GM18951 (cell line): ENCODE results near the gene DLGAP1.

ENCODE experiments used
- POLR2A ChIP-seq: IDR thresholded peaks from 4 replicates; pipeline ENCODE4 v1.6.1; 2011; ENCODE audit warnings: mild to moderate bottlenecking; ENCODE audit not compliant: insufficient read length, insufficient read depth; ENCODE audit errors: extremely low read depth
- in situ Hi-C: fragments of 300-500 bp; cut with MboI; formaldehyde crosslinking; loops from one replicate; pipeline ENCODE4 v1.12.0; 2022; ENCODE audit warnings: low sequenced_read_pairs, mixed read lengths, inconsistent platforms; ENCODE audit not compliant: unreplicated experiment

DLGAP1 gene

DNA sequence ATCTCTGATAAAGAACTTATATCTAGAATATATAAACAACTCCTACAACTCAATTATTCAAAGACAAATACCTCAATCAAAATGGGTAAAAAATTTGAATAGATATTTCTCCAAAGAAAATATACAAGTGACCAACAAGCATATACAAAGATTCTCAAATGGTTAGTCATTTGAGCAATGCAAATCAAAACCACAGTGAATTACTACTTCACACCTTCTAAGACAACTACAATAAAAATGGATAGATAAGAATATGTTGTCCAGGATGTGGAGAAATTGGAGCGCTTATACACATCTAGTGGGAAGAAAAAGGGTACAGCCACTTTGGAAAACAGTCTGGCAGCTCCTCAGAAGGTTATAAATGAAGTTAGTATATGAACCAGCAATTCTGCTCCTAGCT is 672.2 kb downstream of the DLGAP1 start:
- in situ Hi-C loops: no loop called here

DNA sequence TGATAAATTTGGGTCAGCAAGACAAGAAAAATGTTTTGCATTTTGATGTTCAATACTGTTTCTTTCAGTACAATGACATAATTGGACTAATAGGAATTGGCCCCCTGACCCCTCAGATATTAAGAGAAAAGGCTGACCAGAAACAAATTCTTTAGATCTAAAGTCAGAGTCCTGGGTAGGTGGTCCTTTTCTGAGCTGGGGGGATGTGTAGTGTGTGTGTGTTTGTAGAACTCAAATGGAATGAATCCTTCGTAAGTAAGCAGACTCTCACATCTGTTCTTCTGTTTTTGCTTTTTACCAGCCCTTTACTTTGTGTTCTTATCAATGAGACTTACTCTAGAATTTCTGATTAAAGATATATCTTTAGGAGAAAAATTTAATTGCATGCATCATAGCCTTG is 677.4 kb downstream of the DLGAP1 start:
- TF ChIP-seq POLR2A: no peak
- in situ Hi-C loops: no loop called here

More for the DNA sequence above, 672.2 kb downstream of the DLGAP1 start:
- no peak for TF ChIP-seq POLR2A

DNA sequence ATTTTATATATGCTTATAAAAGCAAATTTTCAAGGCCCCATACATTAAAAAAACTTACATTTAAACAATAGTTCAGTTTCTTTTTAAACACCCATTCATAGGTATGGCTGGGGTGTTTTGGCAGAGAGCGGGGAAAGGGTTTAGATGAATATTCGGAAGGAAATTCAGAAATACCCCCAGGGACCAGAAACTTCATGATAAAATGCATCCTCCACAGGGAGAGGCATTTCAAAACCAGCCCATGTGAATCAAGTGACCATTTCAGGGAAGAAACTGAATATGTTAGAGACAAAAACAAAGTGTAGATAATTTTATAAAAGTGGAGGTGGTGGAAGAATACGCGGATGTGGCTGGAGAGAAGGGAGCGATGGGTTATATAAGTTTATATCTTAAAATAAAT is 678.0 kb downstream of the DLGAP1 start:
- no peak for TF ChIP-seq POLR2A
- in situ Hi-C loops: no loop called here

DNA sequence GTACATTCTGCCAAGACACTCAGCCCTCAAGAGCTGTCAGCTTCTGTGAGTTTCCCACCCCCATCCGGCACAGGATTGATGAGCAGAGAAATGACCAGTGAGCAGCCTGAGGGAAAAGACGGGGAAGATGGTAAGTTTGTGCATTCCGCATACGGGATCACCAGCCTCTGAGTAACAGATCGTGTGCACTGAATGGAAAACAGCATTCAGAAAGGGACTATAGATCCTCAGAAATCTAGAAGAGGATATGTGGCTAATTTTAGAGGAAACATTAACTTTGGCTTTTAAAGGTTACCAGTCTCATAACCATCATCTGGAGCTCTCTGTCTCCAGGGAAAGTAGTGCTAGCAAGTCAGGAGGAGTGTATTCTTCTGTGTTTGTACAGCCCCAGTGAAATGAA is 679.1 kb downstream of the DLGAP1 start:
- no peak for TF ChIP-seq POLR2A
- in situ Hi-C loops: no loop called here

DNA sequence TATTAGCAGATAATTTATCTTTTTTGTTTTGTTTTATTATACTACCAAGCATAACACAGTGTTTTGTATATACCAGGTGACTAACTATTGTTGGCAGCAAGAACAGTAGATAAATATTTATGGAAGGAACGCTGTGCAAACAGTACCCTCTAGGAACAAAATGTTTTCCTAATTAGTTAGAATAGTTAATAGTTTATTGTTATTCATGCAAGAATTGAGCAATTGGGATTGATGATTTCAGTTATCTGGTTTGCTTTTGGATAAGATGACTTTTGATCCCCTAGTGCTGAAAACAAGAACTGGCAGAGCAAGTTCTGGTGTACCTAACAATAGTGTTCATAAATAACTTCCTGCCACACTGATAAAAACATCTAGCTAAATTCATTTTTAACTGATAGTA is 681.8 kb downstream of the DLGAP1 start:
- in situ Hi-C loops: no loop called here
- TF ChIP-seq POLR2A: no peak

DNA sequence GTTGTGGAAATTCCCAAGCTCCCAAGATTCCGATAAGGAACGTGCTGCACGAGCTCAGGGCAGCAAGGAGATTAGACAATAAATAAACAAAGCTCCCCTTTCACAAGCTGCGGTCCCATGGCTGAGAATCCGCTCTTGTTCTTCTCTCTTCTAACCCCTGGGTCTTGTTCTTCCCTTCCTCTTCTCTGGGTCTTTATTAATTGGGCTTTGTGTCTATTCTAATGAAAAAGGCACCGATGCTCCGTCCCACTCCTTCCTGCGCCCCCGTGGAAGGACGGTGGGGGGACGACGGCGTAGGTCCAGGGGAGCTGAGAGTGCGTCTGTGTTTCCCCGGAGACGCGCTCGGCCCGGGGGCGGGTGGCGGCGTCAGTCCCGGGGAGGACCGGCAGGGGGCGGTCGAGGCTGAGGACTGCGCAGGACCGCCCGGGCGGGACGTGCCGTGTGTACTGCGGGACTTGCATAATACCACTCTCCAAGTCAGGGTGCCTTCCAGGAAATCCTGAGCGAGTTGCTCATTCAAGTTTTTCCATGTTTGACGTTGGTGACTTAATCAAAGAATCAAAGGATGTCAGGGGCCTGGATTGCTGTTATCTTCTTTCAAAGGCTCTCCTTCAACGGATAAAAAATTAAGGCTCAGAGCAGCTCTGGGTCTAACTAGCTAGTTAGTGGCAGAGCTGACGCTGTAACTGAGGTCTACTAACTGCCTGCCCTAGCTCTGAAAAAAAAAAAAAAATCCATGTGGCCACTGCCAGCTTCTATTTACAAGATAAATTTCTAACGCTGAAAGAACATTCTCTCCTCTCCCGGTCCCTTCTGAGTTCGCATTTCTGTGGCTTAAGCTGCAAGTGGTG is 683.8 kb downstream of the DLGAP1 start:
- no peak for TF ChIP-seq POLR2A
- in situ Hi-C loops: no loop called here

DNA sequence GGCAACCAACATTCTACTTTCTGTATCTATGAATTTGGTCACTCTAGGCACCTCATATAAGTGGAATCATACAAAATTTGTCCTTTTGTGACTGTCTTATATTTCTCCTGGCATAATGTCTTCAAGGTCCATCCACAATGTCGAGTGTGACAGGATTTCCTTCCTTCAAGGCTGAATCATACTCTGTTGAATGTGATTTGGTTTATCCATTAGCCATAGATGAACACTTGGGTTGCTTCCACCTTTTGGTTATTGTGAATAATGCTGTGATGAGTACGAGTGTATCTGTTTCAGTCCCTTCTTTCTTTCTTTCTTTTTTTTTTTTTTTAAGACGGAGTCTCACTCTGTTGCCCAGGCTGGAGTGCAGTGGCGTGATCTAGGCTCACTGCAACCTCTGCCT is 693.8 kb downstream of the DLGAP1 start:
- in situ Hi-C loops: no loop called here
- no peak for TF ChIP-seq POLR2A

DNA sequence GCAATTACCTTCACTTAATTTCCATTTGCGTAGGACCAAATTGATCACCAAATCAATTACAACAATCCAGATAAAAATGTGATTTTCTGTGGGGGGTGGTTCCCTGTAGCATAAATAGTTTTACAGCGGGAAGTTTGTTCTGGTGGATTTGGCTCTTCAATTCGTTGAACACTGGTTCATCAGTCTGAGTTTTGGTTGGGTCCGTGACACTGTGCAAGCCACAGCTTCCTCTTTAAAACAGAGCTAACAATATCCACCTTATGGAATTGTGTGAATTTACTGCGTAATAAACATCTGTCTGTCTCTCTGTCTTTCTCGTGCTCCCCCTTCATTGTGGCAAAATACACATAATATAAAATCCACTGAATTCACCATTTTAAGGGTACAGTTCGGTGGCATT is 694.4 kb downstream of the DLGAP1 start:
- no peak for TF ChIP-seq POLR2A
- in situ Hi-C loops: no loop called here

DNA sequence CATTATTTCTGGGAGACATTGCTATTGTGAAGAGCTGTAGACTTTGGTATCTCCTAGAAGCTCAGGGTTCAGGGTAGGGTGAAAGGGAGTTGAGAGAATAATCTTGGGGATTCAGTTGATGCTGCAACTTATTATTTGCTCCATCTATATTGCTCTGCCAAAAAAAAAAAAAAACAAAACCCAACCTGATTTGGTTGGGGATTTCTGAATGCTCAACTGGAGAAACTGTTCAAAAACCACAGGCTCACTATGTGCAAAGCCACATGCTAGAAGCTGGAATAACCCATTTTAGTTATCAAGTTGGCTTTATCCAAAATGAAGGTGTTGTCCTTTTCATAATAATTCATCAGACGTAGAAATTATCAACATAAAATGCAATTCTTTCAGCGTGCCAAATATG is 696.0 kb downstream of the DLGAP1 start:
- TF ChIP-seq POLR2A: no peak
- in situ Hi-C loops: no loop called here

DNA sequence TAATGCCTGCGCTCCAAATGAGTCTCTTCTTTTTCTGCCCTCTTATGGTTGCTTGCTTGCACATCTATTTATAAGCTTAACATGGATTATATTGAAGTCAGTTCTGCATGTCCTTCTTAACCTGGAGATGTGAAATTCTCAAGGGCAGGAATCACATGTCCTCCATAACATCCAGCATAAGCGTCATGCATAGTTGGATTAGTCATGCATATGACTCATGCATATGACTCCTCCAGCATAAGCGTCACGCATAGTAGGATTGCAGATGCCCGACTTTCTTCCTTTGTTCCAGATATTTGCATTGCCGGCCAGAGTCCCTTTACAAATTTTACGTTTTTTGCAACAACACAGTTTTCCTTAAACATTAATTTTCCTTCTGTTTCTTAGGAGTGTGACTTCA is 696.6 kb downstream of the DLGAP1 start:
- in situ Hi-C loops: no loop called here
- TF ChIP-seq POLR2A: no peak

DNA sequence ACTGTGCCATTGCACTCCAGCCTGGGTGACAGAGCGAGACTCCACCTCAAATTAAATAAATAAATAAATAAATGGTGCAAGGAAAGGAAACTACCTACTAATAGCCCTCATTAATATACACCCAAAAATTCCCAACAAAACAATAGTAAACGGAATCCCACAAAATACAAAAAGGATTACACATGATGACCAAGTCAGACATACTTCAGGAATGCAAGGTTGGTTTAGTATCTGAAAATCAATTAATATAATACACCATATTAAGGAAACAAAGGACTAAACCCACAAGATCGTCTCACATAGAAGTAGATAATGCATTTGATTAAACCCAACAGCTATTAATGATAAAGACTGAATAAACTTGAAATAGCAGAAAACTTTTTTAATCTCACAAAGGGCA is 697.7 kb downstream of the DLGAP1 start:
- in situ Hi-C loops: no loop called here
- TF ChIP-seq POLR2A: no peak

DNA sequence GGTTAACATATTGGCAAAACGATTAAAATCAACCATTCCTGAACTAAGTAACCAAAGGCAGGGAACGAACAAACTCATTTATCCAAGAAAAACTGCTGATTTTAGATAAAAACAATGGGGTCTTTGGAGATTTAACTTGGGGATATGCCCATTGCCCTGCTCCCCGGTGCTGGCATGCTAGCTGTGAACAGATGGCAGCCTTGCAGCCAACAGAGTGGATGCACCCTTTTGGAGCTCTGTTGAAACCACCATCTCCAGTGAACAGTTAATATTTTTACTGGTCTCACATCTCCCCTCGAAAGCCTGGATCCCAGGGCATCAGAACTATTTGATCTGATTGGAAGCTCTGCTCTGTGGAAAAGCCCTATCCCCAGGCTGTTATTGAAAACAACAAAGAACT is 702.0 kb downstream of the DLGAP1 start:
- in situ Hi-C loops: no loop called here
- TF ChIP-seq POLR2A: no peak

DNA sequence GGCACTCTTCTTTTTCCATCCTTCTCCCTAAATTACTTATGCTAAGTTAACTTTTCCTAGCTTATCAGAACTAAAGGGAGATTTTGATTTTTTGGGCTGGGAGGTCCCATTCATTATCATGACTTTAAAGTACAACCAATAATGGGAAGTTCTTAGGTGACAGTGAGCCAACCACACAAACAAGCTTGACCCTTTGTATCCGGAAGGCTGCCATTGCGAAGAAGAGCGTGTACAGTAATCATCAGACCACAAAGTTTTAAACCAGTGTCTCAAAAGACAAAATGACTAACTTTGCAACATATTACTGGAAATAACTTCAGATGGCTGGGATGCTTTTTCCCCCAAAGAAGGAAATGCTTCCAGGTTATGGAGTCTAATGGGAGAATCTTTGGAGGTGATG is 707.0 kb downstream of the DLGAP1 start:
- TF ChIP-seq POLR2A: no peak
- in situ Hi-C loops: no loop called here

DNA sequence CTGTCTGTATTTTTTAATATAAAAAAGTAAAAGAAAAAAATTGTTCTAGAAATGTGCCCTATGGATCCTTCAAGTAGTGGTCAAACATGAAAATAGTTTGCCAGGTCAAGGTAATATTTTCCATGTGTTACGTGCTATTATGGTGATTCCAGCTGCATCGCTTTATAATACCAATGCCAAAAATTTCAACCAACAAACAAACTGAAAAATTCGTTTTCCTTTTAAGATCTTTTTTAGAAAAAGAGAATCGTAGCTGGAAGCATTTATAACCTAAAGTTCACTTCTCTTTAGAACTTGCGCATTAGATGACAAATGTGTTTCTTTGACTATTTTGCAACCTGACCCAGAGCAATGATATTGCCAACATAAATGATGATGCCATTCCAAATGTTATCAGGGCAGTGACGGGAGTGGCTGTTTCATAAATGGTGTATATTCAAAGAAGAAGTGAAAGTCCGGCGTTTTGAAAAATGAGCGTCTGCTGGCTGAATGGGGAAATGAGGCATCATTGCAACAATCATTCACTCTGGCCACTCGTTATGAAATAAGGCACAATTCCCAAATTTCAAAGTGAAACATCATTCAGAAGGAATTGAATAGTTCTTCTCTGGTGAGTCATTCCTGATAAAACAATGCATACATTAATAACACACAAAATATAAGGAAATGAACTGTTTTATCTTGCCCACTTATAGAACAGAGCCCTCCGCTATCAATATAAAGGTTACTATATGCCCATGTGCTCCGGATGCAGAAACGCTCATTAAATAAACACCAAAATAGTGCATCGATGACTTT is 707.7 kb downstream of the DLGAP1 start:
- no peak for TF ChIP-seq POLR2A
- in situ Hi-C loops: no loop called here
